Globus pallidus (tissue), 1 donor: ENCODE results near the gene ZKSCAN1.
A peak's percentile ranks its signal among the peaks of the same experiment; 100 is the strongest.

Experiments used
- DNase-seq: peaks from one replicate; pipeline ENCODE4 v3.0.0-alpha.2; 2015; ENCODE audit warnings: low spot score

Gene ZKSCAN1

DNA sequence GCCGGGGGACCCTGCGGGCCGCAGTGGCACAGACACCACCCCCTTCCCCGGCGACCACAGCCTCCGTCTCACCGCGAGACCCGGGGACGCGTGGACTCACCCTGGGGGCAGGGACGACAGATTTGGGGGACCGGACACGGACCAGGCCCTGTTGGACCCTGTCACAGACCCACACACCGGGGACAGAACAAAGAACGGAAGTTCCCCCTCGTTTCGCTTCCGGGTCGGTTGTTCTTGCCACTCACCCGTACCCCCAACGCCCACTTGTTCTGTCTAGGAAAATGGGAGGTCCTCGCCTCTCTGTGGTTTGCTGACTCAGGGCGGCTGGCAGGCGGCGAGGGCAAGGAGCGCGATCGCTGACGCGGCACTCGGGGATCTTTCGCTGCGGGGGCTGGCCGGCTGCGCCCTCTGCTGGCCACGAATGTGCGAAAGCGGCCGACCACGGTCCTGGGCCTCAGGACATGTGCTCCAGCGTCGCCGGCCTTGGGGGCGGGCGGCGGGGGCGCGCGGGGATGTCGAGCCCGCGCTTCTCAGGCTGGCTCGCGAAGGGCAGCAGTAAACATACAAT is 66.2 kb downstream of the ZKSCAN1 start, which contains the start of gene ZNF3:
Gene ZNF3 (minus strand): TSS at position 189 of the 568 bp plus-strand sequence. CDS start 4,366 bp downstream, outside the sequence.
- peak; percentile 99 for DNase-seq

DNA sequence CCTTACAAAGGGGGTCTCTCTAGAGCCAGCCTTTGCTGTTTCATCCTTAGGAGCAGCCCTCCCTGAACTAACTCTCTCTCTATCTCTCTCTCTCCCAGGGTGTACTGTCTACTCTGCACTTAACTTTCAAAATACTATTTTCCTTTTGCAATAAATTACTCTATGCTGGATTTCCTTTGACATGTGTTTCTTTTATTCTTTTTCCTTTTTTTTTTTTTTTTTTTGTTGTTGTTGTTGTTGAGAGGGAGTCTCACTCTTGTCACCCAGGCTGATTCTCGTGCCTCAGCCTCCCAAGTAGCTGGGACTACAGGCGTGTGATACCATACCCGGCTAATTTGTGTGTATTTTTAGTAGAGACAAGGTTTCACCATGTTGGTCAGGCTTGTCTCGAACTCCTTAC is 67.6 kb downstream of the ZKSCAN1 start:
- no peak for DNase-seq

GRCh38 chr7:100085515-100085914 is 70.1 kb downstream of the ZKSCAN1 start:
- no peak for DNase-seq

DNA sequence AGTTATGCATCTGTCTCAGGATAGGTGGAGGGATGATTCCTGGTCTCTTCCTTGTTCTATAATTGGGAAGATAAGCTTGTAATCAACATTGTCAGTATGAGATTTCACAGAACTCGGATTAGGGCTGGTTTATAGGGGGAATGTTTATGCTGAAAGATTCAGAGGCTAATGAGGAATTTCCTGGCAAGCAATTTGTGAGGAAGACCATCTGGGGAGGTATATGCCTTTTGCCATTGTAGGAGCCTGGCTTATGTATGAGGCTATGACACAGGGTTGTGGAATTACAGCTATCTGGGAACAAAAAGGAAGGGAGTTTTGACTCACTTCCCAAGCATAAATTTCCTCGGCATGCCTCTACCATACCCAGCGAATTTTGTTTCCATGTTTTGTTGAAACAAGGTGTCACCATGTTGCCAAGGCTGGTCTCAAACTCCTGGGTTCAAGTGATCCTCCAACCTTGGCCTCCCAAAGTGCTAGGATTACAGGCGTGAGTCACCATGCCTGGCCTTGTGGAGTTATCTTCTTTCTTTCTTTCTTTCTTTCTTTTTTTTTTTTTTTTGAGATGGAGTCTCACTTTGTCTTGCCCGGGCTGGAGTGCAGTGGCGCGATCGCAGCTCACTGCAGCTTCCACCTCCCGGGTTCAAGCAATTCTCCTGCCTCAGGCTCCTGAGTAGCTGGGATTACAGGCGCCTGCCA is 71.8 kb downstream of the ZKSCAN1 start:
- no peak for DNase-seq

DNA sequence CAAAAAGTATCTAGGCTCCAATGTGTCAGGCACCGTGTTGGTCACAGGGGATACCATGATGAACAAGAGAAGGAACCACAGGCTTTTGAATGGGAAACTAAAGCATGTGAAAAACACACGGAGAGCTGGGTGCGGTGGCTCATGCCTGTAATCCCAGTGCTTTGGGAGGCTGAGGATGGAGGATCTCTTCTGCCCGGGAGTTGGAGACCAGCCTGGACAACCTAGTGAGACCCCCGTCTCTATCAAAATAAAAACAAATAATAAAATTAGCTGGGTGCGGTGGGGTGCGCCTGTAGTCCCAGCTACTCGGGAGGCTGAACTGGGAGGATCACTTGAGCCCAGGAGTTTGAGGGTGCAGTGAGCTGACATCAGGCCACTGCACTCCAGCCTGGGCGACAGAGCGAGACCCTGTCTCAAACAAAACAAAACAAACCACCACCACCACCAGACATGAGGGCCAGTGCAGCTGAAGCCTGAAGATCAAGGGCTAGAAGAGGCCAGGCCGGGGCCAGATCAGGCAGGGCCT is 72.8 kb downstream of the ZKSCAN1 start:
- DNase-seq = no peak

GRCh38 chr7:100088621-100089457 is 73.4 kb downstream of the ZKSCAN1 start, which contains the start of gene COPS6:
Gene COPS6, plus strand, starts transcription at chr7:100088969. Its CDS starts 22 bp downstream, at chr7:100088991.
- DNase-seq = peak; percentile 64

- no peak for DNase-seq
These were observed 74.2 kb downstream of the ZKSCAN1 start for GRCh38 chr7:100089458-100090196.

- DNase-seq = no peak
These were observed 75.4 kb downstream of the ZKSCAN1 start for GRCh38 chr7:100090527-100091410.
